ENCODE results near the gene PPFIBP1. TPM values are rescaled to one million over a fixed set of nuclear protein-coding genes. Genes with fewer than 3 reads are reported as not detected.

Gene PPFIBP1
- total and polyA plus RNA-seq, 2 of the 4 experiments (the other 2 are of a cell fraction) = 30.4 to 72.2 TPM

GRCh38 chr12:27504507-27504906 lies 19.5 kb upstream of the PPFIBP1 start:
- Histone ChIP-seq H3K4ac (ENCODE audit: low read depth, low read length) (no peak overlapping the region), H2BK20ac (ENCODE audit: low read depth, low read length) (no peak overlapping the region), H2AK9ac (replicated peaks; ENCODE audit: low read depth, low read length, poor library complexity) (no peak overlapping the region), H3K4me2 (ENCODE audit: low read depth, low read length) (no peak overlapping the region), H3K9ac (ENCODE audit: low read depth, low read length) (no peak overlapping the region), H2BK120ac (ENCODE audit: low read depth, low read length) (no peak overlapping the region), H2BK5ac (ENCODE audit: low read depth, low read length, poor library complexity, severe bottlenecking) (no peak overlapping the region), H3K79me1 (ENCODE audit: low read depth in 1 of 2, low read length in 2 of 2) (no peaks in the 10 kb centered on the region), H3K18ac (ENCODE audit: low read depth, low read length) (no peak overlapping the region), H3K23ac (ENCODE audit: low read depth, low read length) (no peak overlapping the region), H3K9me1 (ENCODE audit: insufficient read depth, low read length) (no peaks in the 10 kb centered on the region), H4K8ac (ENCODE audit: low read depth in 2 of 2, low read length in 2 of 2) (no peak overlapping the region), H3K4me1 (ENCODE audit: control insufficient read depth, insufficient read depth, low read length) (peaks cover 6% of the 10 kb centered on the region), H3K27ac (ENCODE audit: insufficient read depth, low read length) (no peak overlapping the region), H4K5ac (ENCODE audit: low read depth, low read length) (no peak overlapping the region), H2AK5ac (ENCODE audit: low read depth, low read length) (no peak overlapping the region), H3K14ac (replicated peaks; ENCODE audit: low read depth, low read length) (no peak overlapping the region), H4K91ac (ENCODE audit: insufficient read depth, low read depth, low read length) (no peak overlapping the region), H3K56ac (ENCODE audit: extremely low read depth, insufficient read depth, low read length) (no peak overlapping the region), H3K27me3 (ENCODE audit: control insufficient read depth, insufficient read depth, low read length) (no peaks in the 10 kb centered on the region), H2AFZ (replicated peaks; ENCODE audit: low read length, poor library complexity) (no peak overlapping the region), H3K36me3 (ENCODE audit: control insufficient read depth, insufficient read depth, low read length) (no peaks in the 10 kb centered on the region), H2BK15ac (ENCODE audit: low read depth, low read length) (no peak overlapping the region), H4K20me1 (ENCODE audit: insufficient read depth, low read length) (no peaks in the 10 kb centered on the region), H3K9me3 (ENCODE audit: control insufficient read depth, insufficient read depth, low read length) (peaks cover 2% of the 10 kb centered on the region; the same call in 1 of the 2 replicates), H3K4me3 (ENCODE audit: insufficient read depth, low read depth, low read length) (no peak overlapping the region)
- ChIA-PET POLR2A (ENCODE audit: unreplicated experiment) (interaction anchor here (1.3 kb wide), 1 partner anchor 19 kb away, joined by 7 read pairs; the partner anchor contains the start of gene PPFIBP1), CTCF (no interaction called here)
- DNase-seq (peak; percentile 19), ATAC-seq (ENCODE audit: low read depth) (no peak)
- BruUV-seq (replicated peaks) = no TSS peak
- WGBS, 2 experiments (ENCODE audit: extremely low coverage in 2 of 2, insufficient read length in 1 of 2) = no CpG with 5 or more reads among the region's 2 CpGs
- intact Hi-C loops (cut with micrococcal nuclease) = no loop called here
- in situ Hi-C loops (cut with MboI; ENCODE audit: low sequenced_read_pairs) = no loop called here
- dilution Hi-C loops (cut with HindIII; ENCODE audit: low sequenced_read_pairs, unreplicated experiment) = no loop called here
- TF ChIP-seq CEBPB (IDR thresholded peaks at IDR 0.05; ENCODE audit: low read depth, low read length) (no peak), BHLHE40 (IDR thresholded peaks at IDR 0.05; ENCODE audit: low read depth, low read length) (no peak), CHD1 (IDR thresholded peaks at IDR 0.05; ENCODE audit: low read depth, low read length) (no peak), RCOR1 (IDR thresholded peaks at IDR 0.05; ENCODE audit: insufficient replicate concordance, low read length) (no peak), NFE2L2 (IDR thresholded peaks at IDR 0.05; ENCODE audit: low read depth, low read length) (no peak), RAD21 (IDR thresholded peaks at IDR 0.05; ENCODE audit: low read length) (no peak)

Data from IMR-90 (cell line).